Hepatocyte (in vitro differentiated cells): ENCODE measurements around the gene NEDD4L. TPM values are rescaled to one million over a fixed set of nuclear protein-coding genes. Genes with fewer than 3 reads are reported as not detected.
A peak's percentile ranks its signal among the peaks of the same experiment; 100 is the strongest.

Experiments used
- DNase-seq: peaks from one replicate; pipeline ENCODE4 v3.0.0-alpha.2; 2016; ENCODE audit warnings: low spot score
- H2AFZ ChIP-seq: fragments of 200-600 bp; sonication (generic); 2 replicates; pipeline ENCODE4 v1.6.0; 2016; ENCODE audit warnings: antibody characterized with exemption, mild to moderate bottlenecking
- H3K27ac ChIP-seq: fragments of 200-600 bp; sonication (generic); 2 replicates; pipeline ENCODE4 v1.5.1; 2016; ENCODE audit warnings: mild to moderate bottlenecking
- H3K27me3 ChIP-seq: fragments of 200-600 bp; sonication (generic); 2 replicates; pipeline ENCODE4 v1.6.1; 2016
- H3K36me3 ChIP-seq: fragments of 200-600 bp; sonication (generic); replicated peaks from 2 replicates; pipeline ENCODE4 v1.5.1; 2016; ENCODE audit warnings: low read depth; ENCODE audit not compliant: insufficient read depth
- H3K4me1 ChIP-seq: fragments of 200-600 bp; sonication (generic); 2 replicates; pipeline ENCODE4 v1.5.1; 2016; ENCODE audit warnings: mild to moderate bottlenecking, moderate library complexity; ENCODE audit not compliant: insufficient read depth
- H3K4me2 ChIP-seq: fragments of 200-600 bp; sonication (generic); 2 replicates; pipeline ENCODE4 v1.6.0; 2016
- H3K4me3 ChIP-seq: fragments of 200-600 bp; sonication (generic); 2 replicates; pipeline ENCODE4 v1.5.1; 2016; ENCODE audit warnings: mild to moderate bottlenecking
- H3K79me2 ChIP-seq: fragments of 200-600 bp; sonication (generic); 2 replicates; pipeline ENCODE4 v1.6.0; 2017; ENCODE audit warnings: mild to moderate bottlenecking
- H3K9me2 ChIP-seq: fragments of 200-600 bp; sonication (generic); replicated peaks from 2 replicates; pipeline ENCODE4 v1.6.0; 2017; ENCODE audit warnings: mild to moderate bottlenecking; ENCODE audit not compliant: insufficient read depth
- H3K9me3 ChIP-seq: fragments of 200-600 bp; sonication (generic); 2 replicates; pipeline ENCODE4 v1.5.1; 2016; ENCODE audit warnings: low read depth, mild to moderate bottlenecking
- H4K20me1 ChIP-seq: fragments of 200-600 bp; sonication (generic); 2 replicates; pipeline ENCODE4 v1.6.0; 2016; ENCODE audit warnings: mild to moderate bottlenecking; ENCODE audit not compliant: insufficient read depth, poor library complexity, severe bottlenecking
- CTCF ChIP-seq: fragments of 200-600 bp; sonication (generic); IDR thresholded peaks from 2 replicates; pipeline ENCODE4 v1.5.1; 2016; ENCODE audit warnings: antibody characterized with exemption, mild to moderate bottlenecking; ENCODE audit not compliant: poor library complexity
- EZH2 ChIP-seq: fragments of 200-600 bp; sonication (generic); IDR thresholded peaks from 2 replicates; pipeline ENCODE4 v1.6.1; 2016; ENCODE audit warnings: antibody characterized with exemption, mild to moderate bottlenecking, borderline replicate concordance
- EZH2phosphoT487 ChIP-seq: fragments of 200-600 bp; sonication (generic); IDR thresholded peaks from one replicate; pipeline ENCODE4 v1.6.1; 2018; ENCODE audit warnings: antibody characterized with exemption, mild to moderate bottlenecking, low read depth, moderate library complexity; ENCODE audit not compliant: unreplicated experiment, severe bottlenecking
- WGBS: methylation state at CpG from one replicate; pipeline ENCODE4 v1.1.6; 2016; ENCODE audit warnings: low lambda C conversion rate; ENCODE audit errors: missing lambda C conversion rate; 5-methylcytosine and 5-hydroxymethylcytosine counted together
- polyA plus RNA-seq: library from polyadenylated mRNA; unstranded; fragments of >200 nt; fragmentation: Nextera tagmentation; extraction: Ambion mirVana; gene quantifications from 2 replicates; pipeline ENCODE4 v1.2.1, GENCODE V29; 2016
- total RNA-seq: library from RNA; depleted of rRNA; stranded (reverse); fragments of >200 nt; gene quantifications from 2 replicates; pipeline ENCODE4 v1.2.3, GENCODE V29; 2014

Gene NEDD4L
- total and polyA plus RNA-seq, 2 experiments from 2014 or later, result 104 to 140 TPM

GRCh38 chr18:58288921-58289797 lies 245.1 kb downstream of the NEDD4L start:
- Histone ChIP-seq H3K9me2 (no peaks in the 10 kb centered on the region), H3K4me1 (peaks cover 65% of the 10 kb centered on the region), H3K79me2 (peaks cover 57% of the 10 kb centered on the region), H3K27me3 (no peaks in the 10 kb centered on the region), H2AFZ (no peak overlapping the region), H4K20me1 (no peaks in the 10 kb centered on the region), H3K36me3 (no peaks in the 10 kb centered on the region), H3K4me3 (no peak overlapping the region), H3K27ac (peak overlapping the region; percentile 96), H3K9me3 (no peaks in the 10 kb centered on the region), H3K4me2 (peak overlapping the region; percentile 63)
- DNase-seq, result peak; percentile 64
- 66% methylated on average over 10 of the region's 10 CpGs for WGBS
- TF ChIP-seq EZH2phosphoT487 (no peak), EZH2 (no peak), CTCF (no peak)

GRCh38 chr18:58290116-58290695 lies 246.2 kb downstream of the NEDD4L start:
- DNase-seq, result no peak
- Histone ChIP-seq H3K9me3 (no peaks in the 10 kb centered on the region), H3K4me1 (peaks cover 55% of the 10 kb centered on the region), H3K27ac (peak overlapping the region; percentile 96), H2AFZ (no peak overlapping the region), H3K4me2 (no peak overlapping the region), H3K4me3 (no peak overlapping the region), H4K20me1 (no peaks in the 10 kb centered on the region), H3K9me2 (no peaks in the 10 kb centered on the region), H3K36me3 (no peaks in the 10 kb centered on the region), H3K27me3 (no peaks in the 10 kb centered on the region), H3K79me2 (peaks cover 65% of the 10 kb centered on the region)
- TF ChIP-seq CTCF (no peak), EZH2phosphoT487 (no peak), EZH2 (no peak)
- WGBS, result 74% methylated on average over 5 of the region's 5 CpGs

GRCh38 chr18:58291131-58291530 lies 247.1 kb downstream of the NEDD4L start:
- H3K4me2 ChIP-seq, result no peak overlapping the region
- no peaks in the 10 kb centered on the region for H3K36me3 ChIP-seq
- no peaks in the 10 kb centered on the region for H3K9me3 ChIP-seq
- H4K20me1 ChIP-seq, result no peaks in the 10 kb centered on the region
- no peak overlapping the region for H3K27ac ChIP-seq
- no peaks in the 10 kb centered on the region for H3K9me2 ChIP-seq
- 80% methylated on average over 5 of the region's 5 CpGs for WGBS
- TF ChIP-seq CTCF, result no peak
- TF ChIP-seq EZH2phosphoT487, result no peak
- TF ChIP-seq EZH2, result no peak
- no peaks in the 10 kb centered on the region for H3K27me3 ChIP-seq
- H3K4me3 ChIP-seq, result no peak overlapping the region
- H3K79me2 ChIP-seq, result peaks cover 75% of the 10 kb centered on the region
- DNase-seq, result no peak
- H3K4me1 ChIP-seq, result peaks cover 47% of the 10 kb centered on the region
- H2AFZ ChIP-seq, result no peak overlapping the region
